GM23338 (cell line): ENCODE results near the gene DCTN2. TPM values are rescaled to one million over a fixed set of nuclear protein-coding genes. Genes with fewer than 3 reads are reported as not detected.

Source experiments
- ATAC-seq: fragments of 200-7000 bp; cut with Tn5 transposase; 3 replicates; pipeline ENCODE4 v1.9.1; 2020
- DNase-seq: peaks from one replicate; pipeline ENCODE4 v3.0.0-alpha.2; 2015; ENCODE audit warnings: low spot score
- H2AFZ ChIP-seq: fragments of 200-600 bp; sonication (generic); 2 replicates; pipeline ENCODE4 v1.8.0; 2016; ENCODE audit warnings: antibody characterized with exemption, mild to moderate bottlenecking, moderate library complexity
- H3F3A ChIP-seq: fragments of 200-600 bp; sonication (generic); replicated peaks from 2 replicates; pipeline ENCODE4 v1.8.0; 2017; ENCODE audit warnings: antibody characterized with exemption, mixed run types, low read depth
- H3K27ac ChIP-seq: fragments of 200-600 bp; sonication (generic); 2 replicates; pipeline ENCODE4 v1.6.1; 2016; ENCODE audit warnings: low read depth
- H3K27me3 ChIP-seq: fragments of 200-600 bp; sonication (generic); 2 replicates; pipeline ENCODE4 v1.8.0; 2016; ENCODE audit warnings: mild to moderate bottlenecking, mixed run types, moderate library complexity; ENCODE audit not compliant: insufficient read depth
- H3K36me3 ChIP-seq: fragments of 200-600 bp; sonication (generic); 2 replicates; pipeline ENCODE4 v1.8.0; 2016; ENCODE audit warnings: mild to moderate bottlenecking; ENCODE audit not compliant: insufficient read depth
- H3K4me1 ChIP-seq: fragments of 200-600 bp; sonication (generic); 2 replicates; pipeline ENCODE4 v1.8.0; 2016; ENCODE audit warnings: mild to moderate bottlenecking, moderate library complexity; ENCODE audit not compliant: insufficient read depth
- H3K4me2 ChIP-seq: fragments of 200-600 bp; sonication (generic); 2 replicates; pipeline ENCODE4 v1.7.1; 2017; ENCODE audit warnings: mixed run types
- H3K4me3 ChIP-seq: fragments of 200-600 bp; sonication (generic); 2 replicates; pipeline ENCODE4 v1.6.1; 2016; ENCODE audit warnings: mixed run types
- H3K79me2 ChIP-seq: fragments of 200-600 bp; sonication (generic); replicated peaks from 2 replicates; pipeline ENCODE4 v1.8.0; 2017; ENCODE audit warnings: mild to moderate bottlenecking; ENCODE audit not compliant: insufficient read depth
- H3K9me2 ChIP-seq: fragments of 200-600 bp; sonication (generic); 2 replicates; pipeline ENCODE4 v1.8.0; 2017; ENCODE audit not compliant: insufficient read depth
- H4K20me1 ChIP-seq: fragments of 200-600 bp; sonication (generic); replicated peaks from 2 replicates; pipeline ENCODE4 v1.8.0; 2017; ENCODE audit warnings: mild to moderate bottlenecking; ENCODE audit not compliant: insufficient read depth
- H3K27ac Mint-ChIP-seq: 2 replicates; pipeline ENCODE4 v1.8.0; 2020; ENCODE audit warnings: inconsistent platforms, mild to moderate bottlenecking, moderate library complexity, mixed read lengths
- H3K27me3 Mint-ChIP-seq: 3 replicates; pipeline ENCODE4 v1.8.0; 2022; ENCODE audit warnings: low read depth, mild to moderate bottlenecking, moderate library complexity, mixed read lengths, inconsistent platforms; ENCODE audit not compliant: insufficient read depth, poor library complexity
- H3K36me3 Mint-ChIP-seq: 3 replicates; pipeline ENCODE4 v1.8.0; 2021; ENCODE audit warnings: low read depth, mild to moderate bottlenecking, inconsistent platforms, moderate library complexity, mixed read lengths
- H3K4me1 Mint-ChIP-seq: 3 replicates; pipeline ENCODE4 v1.8.0; 2020; ENCODE audit warnings: mild to moderate bottlenecking, inconsistent platforms, mixed read lengths
- H3K4me3 Mint-ChIP-seq: 3 replicates; pipeline ENCODE4 v1.8.0; 2021; ENCODE audit warnings: moderate library complexity, mild to moderate bottlenecking, inconsistent platforms, mixed read lengths
- H3K9me3 Mint-ChIP-seq: 3 replicates; pipeline ENCODE4 v1.8.0; 2020; ENCODE audit warnings: moderate library complexity, mild to moderate bottlenecking, inconsistent platforms, mixed read lengths
- NANOG ChIP-seq: IDR thresholded peaks from 2 replicates; pipeline ENCODE4 v1.6.1; 2016; ENCODE audit warnings: antibody characterized with exemption, borderline replicate concordance
- STAT1 ChIP-seq: IDR thresholded peaks from one replicate; pipeline ENCODE4 v1.6.1; 2016; ENCODE audit warnings: antibody characterized with exemption; ENCODE audit not compliant: unreplicated experiment
- ZNF114 ChIP-seq: fragments of 250-450 bp; sonication (Bioruptor Pico); IDR thresholded peaks from 2 replicates; pipeline ENCODE4 v1.5.0; 2020; ENCODE audit warnings: mild to moderate bottlenecking, moderate library complexity
- ZNF331 ChIP-seq: fragments of 250-450 bp; sonication (Bioruptor Pico); IDR thresholded peaks from 2 replicates; pipeline ENCODE4 v1.5.0; 2020; ENCODE audit warnings: low read depth, mild to moderate bottlenecking, moderate library complexity
- polyA plus RNA-seq: library from polyadenylated mRNA; unstranded; fragments of >200 nt; fragmentation: Nextera tagmentation; extraction: Ambion mirVana; gene quantifications from 2 replicates; pipeline ENCODE4 v1.2.1, GENCODE V29; 2016
- total RNA-seq: library from RNA; depleted of rRNA; stranded (reverse); fragments of >200 nt; shearing (Covaris generic); gene quantifications from 2 replicates; pipeline ENCODE4 v1.2.3, GENCODE V29; 2014
- TF ChIP-seq, protein P1 (sequence below): IDR thresholded peaks from one replicate; pipeline ENCODE4 v1.6.1; 2018; ENCODE audit warnings: antibody characterized with exemption; ENCODE audit not compliant: unreplicated experiment
- TF ChIP-seq, protein P2 (sequence below): fragments of 250-450 bp; sonication (Bioruptor Pico); IDR thresholded peaks from 2 replicates; pipeline ENCODE4 v1.5.0; 2020; ENCODE audit warnings: mild to moderate bottlenecking, moderate library complexity
- TF ChIP-seq, protein P3 (sequence below), 2 experiments: fragments of 200-600 bp in 1 of 2; sonication (generic) in 1 of 2; conservative IDR thresholded peaks; 2 replicates each; pipeline versions ENCODE4 v1.5.1 to v1.6.1; 2016 to 2017; ENCODE audit warnings: antibody characterized with exemption in 2 of 2, low read depth in 2 of 2, mild to moderate bottlenecking in 2 of 2, moderate library complexity in 1 of 2
- TF ChIP-seq, protein P4 (sequence below): IDR thresholded peaks from 2 replicates; pipeline ENCODE4 v1.6.1; 2016; ENCODE audit warnings: antibody characterized with exemption

The DCTN2 gene
- total and polyA plus RNA-seq, 2 experiments from 2014 or later = 56.1 to 157 TPM

DNA sequence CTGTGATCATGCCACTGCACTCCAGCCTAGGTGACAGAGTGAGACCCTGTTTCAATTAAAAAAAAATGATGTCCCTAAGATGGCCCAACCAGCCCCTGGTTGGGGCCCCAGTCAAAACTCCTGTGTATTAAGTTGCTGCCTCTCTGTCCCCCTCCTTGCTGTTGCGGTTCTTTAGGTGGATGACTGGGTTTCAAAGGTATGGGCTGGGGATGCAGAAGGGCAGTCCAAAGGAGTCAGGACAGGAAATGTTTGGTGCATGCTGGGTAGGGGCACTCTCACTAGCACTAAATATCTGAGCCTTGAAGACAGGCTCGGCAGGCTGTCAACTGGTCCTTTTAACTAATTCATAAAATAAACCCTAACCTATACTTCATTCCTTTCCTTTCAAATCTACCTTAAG is 32.0 kb upstream of the DCTN2 start (continued):
- TF ChIP-seq, protein P1, sequence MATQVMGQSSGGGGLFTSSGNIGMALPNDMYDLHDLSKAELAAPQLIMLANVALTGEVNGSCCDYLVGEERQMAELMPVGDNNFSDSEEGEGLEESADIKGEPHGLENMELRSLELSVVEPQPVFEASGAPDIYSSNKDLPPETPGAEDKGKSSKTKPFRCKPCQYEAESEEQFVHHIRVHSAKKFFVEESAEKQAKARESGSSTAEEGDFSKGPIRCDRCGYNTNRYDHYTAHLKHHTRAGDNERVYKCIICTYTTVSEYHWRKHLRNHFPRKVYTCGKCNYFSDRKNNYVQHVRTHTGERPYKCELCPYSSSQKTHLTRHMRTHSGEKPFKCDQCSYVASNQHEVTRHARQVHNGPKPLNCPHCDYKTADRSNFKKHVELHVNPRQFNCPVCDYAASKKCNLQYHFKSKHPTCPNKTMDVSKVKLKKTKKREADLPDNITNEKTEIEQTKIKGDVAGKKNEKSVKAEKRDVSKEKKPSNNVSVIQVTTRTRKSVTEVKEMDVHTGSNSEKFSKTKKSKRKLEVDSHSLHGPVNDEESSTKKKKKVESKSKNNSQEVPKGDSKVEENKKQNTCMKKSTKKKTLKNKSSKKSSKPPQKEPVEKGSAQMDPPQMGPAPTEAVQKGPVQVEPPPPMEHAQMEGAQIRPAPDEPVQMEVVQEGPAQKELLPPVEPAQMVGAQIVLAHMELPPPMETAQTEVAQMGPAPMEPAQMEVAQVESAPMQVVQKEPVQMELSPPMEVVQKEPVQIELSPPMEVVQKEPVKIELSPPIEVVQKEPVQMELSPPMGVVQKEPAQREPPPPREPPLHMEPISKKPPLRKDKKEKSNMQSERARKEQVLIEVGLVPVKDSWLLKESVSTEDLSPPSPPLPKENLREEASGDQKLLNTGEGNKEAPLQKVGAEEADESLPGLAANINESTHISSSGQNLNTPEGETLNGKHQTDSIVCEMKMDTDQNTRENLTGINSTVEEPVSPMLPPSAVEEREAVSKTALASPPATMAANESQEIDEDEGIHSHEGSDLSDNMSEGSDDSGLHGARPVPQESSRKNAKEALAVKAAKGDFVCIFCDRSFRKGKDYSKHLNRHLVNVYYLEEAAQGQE = no peak

DNA sequence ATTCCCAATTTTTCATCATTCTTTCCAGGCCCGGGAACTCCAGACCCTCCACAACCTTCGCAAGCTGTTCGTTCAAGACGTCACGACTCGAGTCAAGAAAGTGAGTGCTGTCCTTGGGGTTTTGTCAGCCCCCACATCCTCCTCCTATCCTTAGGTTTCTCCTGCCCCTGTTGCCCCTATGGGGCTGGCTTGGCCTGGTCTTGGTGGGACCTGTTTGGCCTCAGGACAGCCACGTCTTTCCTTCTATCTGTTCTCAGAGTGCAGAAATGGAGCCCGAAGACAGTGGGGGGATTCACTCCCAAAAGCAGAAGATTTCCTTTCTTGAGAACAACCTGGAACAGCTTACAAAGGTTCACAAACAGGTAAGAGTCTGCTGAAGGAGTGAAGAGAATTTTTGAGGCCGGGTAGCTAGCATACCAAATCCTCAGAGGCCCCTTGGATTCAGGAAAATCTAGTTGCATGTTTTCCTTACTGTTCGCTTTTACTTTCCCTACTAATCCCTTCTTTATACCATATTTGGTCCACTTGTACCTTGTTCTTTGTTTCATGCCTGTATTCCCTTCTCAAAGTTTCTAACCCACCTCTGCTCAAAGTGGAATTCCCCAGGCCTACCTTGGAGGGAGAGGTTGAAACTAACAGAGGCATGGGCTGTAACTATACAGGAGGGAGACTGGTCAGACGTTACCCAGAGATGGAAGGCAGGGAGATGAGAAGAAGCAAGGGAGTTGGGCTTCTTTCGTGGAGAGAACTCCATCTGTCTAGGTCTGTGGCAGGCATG is 31.2 kb upstream of the DCTN2 start:
- H3K36me3 ChIP-seq = peaks cover 5% of the 10 kb centered on the region
- no peaks in the 10 kb centered on the region; the same call in 2 of the 3 replicates for H3K4me1 Mint-ChIP-seq
- peaks cover 56% of the 10 kb centered on the region for H3K36me3 Mint-ChIP-seq
- peaks cover 12% of the 10 kb centered on the region; the same call in 1 of the 2 replicates for H3F3A ChIP-seq
- H4K20me1 ChIP-seq = peaks cover 10% of the 10 kb centered on the region
- H3K9me2 ChIP-seq = no peaks in the 10 kb centered on the region
- no peak overlapping the region for H3K4me3 Mint-ChIP-seq
- H3K9me3 Mint-ChIP-seq = no peaks in the 10 kb centered on the region
- no peak for DNase-seq
- no peak overlapping the region for H3K4me2 ChIP-seq
- no peaks in the 10 kb centered on the region for H3K27me3 ChIP-seq
- no peak overlapping the region for H3K27ac Mint-ChIP-seq
- no peaks in the 10 kb centered on the region for H3K4me1 ChIP-seq
- H3K79me2 ChIP-seq = no peaks in the 10 kb centered on the region
- H2AFZ ChIP-seq = no peak overlapping the region
- H3K27ac ChIP-seq = no peak overlapping the region
- no peak for ATAC-seq
- H3K27me3 Mint-ChIP-seq = peaks cover 4% of the 10 kb centered on the region
- no peak overlapping the region for H3K4me3 ChIP-seq
- TF ChIP-seq, protein P2, sequence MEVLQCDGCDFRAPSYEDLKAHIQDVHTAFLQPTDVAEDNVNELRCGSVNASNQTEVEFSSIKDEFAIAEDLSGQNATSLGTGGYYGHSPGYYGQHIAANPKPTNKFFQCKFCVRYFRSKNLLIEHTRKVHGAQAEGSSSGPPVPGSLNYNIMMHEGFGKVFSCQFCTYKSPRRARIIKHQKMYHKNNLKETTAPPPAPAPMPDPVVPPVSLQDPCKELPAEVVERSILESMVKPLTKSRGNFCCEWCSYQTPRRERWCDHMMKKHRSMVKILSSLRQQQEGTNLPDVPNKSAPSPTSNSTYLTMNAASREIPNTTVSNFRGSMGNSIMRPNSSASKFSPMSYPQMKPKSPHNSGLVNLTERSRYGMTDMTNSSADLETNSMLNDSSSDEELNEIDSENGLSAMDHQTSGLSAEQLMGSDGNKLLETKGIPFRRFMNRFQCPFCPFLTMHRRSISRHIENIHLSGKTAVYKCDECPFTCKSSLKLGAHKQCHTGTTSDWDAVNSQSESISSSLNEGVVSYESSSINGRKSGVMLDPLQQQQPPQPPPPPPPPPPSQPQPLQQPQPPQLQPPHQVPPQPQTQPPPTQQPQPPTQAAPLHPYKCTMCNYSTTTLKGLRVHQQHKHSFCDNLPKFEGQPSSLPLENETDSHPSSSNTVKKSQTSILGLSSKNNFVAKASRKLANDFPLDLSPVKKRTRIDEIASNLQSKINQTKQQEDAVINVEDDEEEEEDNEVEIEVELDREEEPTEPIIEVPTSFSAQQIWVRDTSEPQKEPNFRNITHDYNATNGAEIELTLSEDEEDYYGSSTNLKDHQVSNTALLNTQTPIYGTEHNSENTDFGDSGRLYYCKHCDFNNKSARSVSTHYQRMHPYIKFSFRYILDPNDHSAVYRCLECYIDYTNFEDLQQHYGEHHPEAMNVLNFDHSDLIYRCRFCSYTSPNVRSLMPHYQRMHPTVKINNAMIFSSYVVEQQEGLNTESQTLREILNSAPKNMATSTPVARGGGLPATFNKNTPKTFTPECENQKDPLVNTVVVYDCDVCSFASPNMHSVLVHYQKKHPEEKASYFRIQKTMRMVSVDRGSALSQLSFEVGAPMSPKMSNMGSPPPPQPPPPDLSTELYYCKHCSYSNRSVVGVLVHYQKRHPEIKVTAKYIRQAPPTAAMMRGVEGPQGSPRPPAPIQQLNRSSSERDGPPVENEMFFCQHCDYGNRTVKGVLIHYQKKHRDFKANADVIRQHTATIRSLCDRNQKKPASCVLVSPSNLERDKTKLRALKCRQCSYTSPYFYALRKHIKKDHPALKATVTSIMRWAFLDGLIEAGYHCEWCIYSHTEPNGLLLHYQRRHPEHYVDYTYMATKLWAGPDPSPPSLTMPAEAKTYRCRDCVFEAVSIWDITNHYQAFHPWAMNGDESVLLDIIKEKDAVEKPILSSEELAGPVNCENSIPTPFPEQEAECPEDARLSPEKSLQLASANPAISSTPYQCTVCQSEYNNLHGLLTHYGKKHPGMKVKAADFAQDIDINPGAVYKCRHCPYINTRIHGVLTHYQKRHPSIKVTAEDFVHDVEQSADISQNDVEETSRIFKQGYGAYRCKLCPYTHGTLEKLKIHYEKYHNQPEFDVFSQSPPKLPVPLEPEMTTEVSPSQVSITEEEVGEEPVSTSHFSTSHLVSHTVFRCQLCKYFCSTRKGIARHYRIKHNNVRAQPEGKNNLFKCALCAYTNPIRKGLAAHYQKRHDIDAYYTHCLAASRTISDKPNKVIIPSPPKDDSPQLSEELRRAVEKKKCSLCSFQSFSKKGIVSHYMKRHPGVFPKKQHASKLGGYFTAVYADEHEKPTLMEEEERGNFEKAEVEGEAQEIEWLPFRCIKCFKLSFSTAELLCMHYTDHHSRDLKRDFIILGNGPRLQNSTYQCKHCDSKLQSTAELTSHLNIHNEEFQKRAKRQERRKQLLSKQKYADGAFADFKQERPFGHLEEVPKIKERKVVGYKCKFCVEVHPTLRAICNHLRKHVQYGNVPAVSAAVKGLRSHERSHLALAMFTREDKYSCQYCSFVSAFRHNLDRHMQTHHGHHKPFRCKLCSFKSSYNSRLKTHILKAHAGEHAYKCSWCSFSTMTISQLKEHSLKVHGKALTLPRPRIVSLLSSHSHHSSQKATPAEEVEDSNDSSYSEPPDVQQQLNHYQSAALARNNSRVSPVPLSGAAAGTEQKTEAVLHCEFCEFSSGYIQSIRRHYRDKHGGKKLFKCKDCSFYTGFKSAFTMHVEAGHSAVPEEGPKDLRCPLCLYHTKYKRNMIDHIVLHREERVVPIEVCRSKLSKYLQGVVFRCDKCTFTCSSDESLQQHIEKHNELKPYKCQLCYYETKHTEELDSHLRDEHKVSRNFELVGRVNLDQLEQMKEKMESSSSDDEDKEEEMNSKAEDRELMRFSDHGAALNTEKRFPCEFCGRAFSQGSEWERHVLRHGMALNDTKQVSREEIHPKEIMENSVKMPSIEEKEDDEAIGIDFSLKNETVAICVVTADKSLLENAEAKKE (CRISPR knock-in tag) = no peak
- TF ChIP-seq, protein P3, sequence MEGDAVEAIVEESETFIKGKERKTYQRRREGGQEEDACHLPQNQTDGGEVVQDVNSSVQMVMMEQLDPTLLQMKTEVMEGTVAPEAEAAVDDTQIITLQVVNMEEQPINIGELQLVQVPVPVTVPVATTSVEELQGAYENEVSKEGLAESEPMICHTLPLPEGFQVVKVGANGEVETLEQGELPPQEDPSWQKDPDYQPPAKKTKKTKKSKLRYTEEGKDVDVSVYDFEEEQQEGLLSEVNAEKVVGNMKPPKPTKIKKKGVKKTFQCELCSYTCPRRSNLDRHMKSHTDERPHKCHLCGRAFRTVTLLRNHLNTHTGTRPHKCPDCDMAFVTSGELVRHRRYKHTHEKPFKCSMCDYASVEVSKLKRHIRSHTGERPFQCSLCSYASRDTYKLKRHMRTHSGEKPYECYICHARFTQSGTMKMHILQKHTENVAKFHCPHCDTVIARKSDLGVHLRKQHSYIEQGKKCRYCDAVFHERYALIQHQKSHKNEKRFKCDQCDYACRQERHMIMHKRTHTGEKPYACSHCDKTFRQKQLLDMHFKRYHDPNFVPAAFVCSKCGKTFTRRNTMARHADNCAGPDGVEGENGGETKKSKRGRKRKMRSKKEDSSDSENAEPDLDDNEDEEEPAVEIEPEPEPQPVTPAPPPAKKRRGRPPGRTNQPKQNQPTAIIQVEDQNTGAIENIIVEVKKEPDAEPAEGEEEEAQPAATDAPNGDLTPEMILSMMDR (conservative IDR thresholded peaks at IDR 0.05; ENCODE audit: low read depth in 2 of 2) = no peak
- TF ChIP-seq ZNF331 (CRISPR knock-in tag) (no peak), NANOG (no peak), ZNF114 (CRISPR knock-in tag) (no peak), STAT1 (no peak)
- TF ChIP-seq, protein P4, sequence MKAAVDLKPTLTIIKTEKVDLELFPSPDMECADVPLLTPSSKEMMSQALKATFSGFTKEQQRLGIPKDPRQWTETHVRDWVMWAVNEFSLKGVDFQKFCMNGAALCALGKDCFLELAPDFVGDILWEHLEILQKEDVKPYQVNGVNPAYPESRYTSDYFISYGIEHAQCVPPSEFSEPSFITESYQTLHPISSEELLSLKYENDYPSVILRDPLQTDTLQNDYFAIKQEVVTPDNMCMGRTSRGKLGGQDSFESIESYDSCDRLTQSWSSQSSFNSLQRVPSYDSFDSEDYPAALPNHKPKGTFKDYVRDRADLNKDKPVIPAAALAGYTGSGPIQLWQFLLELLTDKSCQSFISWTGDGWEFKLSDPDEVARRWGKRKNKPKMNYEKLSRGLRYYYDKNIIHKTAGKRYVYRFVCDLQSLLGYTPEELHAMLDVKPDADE = no peak
